ENCODE measurements around the gene UBA1.

The UBA1 gene

GRCh38 chrX:47227334-47227583 is 33.6 kb downstream of the UBA1 start:
- DNase-seq (ENCODE audit: low read depth in 2 of 3, low spot score in 2 of 3): no peak

GRCh38 chrX:47228550-47229270 is 35.1 kb downstream of the UBA1 start:
- DNase-seq (ENCODE audit: low read depth in 2 of 3, low spot score in 2 of 3): no peak

- DNase-seq (ENCODE audit: low read depth in 2 of 3, low spot score in 2 of 3): no peak
These were observed 35.8 kb downstream of the UBA1 start for GRCh38 chrX:47229427-47229826.

GRCh38 chrX:47230136-47230868 is 36.7 kb downstream of the UBA1 start:
- no peak for DNase-seq (ENCODE audit: low read depth in 2 of 3, low spot score in 2 of 3)

GRCh38 chrX:47231167-47231566 is 37.5 kb downstream of the UBA1 start:
- no peak for DNase-seq (ENCODE audit: low read depth in 2 of 3, low spot score in 2 of 3)

- DNase-seq (ENCODE audit: low read depth in 2 of 3, low spot score in 2 of 3): no peak
These were observed 38.7 kb downstream of the UBA1 start for GRCh38 chrX:47232197-47232802.

GRCh38 chrX:47232803-47233332 is 39.2 kb downstream of the UBA1 start, which contains the start of gene USP11:
USP11 (plus strand) TSS chrX:47233009; CDS start chrX:47233044, 35 bp downstream.
- DNase-seq (ENCODE audit: low read depth in 2 of 3, low spot score in 2 of 3): no peak

GRCh38 chrX:47233333-47234113 is 39.9 kb downstream of the UBA1 start:
- peak; percentile 61 to 86 (median 72) for DNase-seq (ENCODE audit: low read depth in 2 of 3, low spot score in 2 of 3)

GRCh38 chrX:47234583-47234982 is 41.0 kb downstream of the UBA1 start:
- no peak for DNase-seq (ENCODE audit: low read depth in 2 of 3, low spot score in 2 of 3)

GRCh38 chrX:47235691-47236103 is 42.1 kb downstream of the UBA1 start:
- DNase-seq (ENCODE audit: low read depth in 2 of 3, low spot score in 2 of 3): no peak

- no peak for DNase-seq (ENCODE audit: low read depth in 2 of 3, low spot score in 2 of 3)
These were observed 45.6 kb downstream of the UBA1 start for GRCh38 chrX:47239199-47239598.

- DNase-seq (ENCODE audit: low read depth in 2 of 3, low spot score in 2 of 3): no peak
These were observed 46.4 kb downstream of the UBA1 start for GRCh38 chrX:47239898-47240545.

- no peak for DNase-seq (ENCODE audit: low read depth in 2 of 3, low spot score in 2 of 3)
These were observed 47.0 kb downstream of the UBA1 start for GRCh38 chrX:47240619-47241018.

- DNase-seq (ENCODE audit: low read depth in 2 of 3, low spot score in 2 of 3): no peak
These were observed 47.8 kb downstream of the UBA1 start for GRCh38 chrX:47241201-47242011.

- no peak for DNase-seq (ENCODE audit: low read depth in 2 of 3, low spot score in 2 of 3)
These were observed 48.7 kb downstream of the UBA1 start for GRCh38 chrX:47242321-47242720.

GRCh38 chrX:47243351-47243750 is 49.7 kb downstream of the UBA1 start:
- no peak for DNase-seq (ENCODE audit: low read depth in 2 of 3, low spot score in 2 of 3)

GRCh38 chrX:47244676-47245075 is 51.0 kb downstream of the UBA1 start:
- DNase-seq (ENCODE audit: low read depth in 2 of 3, low spot score in 2 of 3): no peak

- no peak for DNase-seq (ENCODE audit: low read depth in 2 of 3, low spot score in 2 of 3)
These were observed 51.5 kb downstream of the UBA1 start for GRCh38 chrX:47245156-47245555.

GRCh38 chrX:47247206-47247998 is 53.8 kb downstream of the UBA1 start:
- no peak for DNase-seq (ENCODE audit: low read depth in 2 of 3, low spot score in 2 of 3)
